Dedifferentiated amniotic fluid mesenchymal stem cell (primary cell): ENCODE results near the gene SEPTIN12.
A peak's percentile ranks its signal among the peaks of the same experiment; 100 is the strongest.
"Not testable (repeated sequence)": the region's sequence is repeated elsewhere in the genome, so short reads cannot be mapped to it uniquely, and the experiment has no call there.

Experiments used
- DNase-seq: peaks from one replicate; pipeline ENCODE4 v3.0.0-alpha.2; 2016; ENCODE audit errors: extremely low spot score

The SEPTIN12 gene

DNA sequence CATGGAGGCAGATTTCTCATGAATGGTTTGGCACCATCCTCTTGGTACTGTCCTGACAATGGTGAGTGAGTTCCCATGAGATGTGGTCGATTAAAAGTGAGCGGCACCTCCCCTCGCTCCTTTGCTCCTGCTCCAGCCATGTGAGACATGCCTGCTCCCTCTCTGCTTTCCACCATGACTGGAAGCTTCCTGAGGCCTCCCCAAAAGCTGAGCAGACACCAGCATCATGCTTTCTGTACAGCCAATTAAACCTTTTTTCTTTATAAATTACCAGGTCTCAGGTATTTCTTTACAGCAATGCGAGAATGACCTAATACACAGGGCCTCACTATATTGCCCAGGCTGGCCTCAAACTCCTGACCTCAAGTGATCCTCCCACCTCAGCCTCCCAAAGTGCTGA, 33.3 kb downstream of the SEPTIN12 start:
- DNase-seq: no peak

- no peak for DNase-seq
Measured at GRCh38 chr16:4753227-4753626, 34.9 kb downstream of the SEPTIN12 start.

GRCh38 chr16:4752351-4753100, 35.6 kb downstream of the SEPTIN12 start:
- DNase-seq: no peak

DNA sequence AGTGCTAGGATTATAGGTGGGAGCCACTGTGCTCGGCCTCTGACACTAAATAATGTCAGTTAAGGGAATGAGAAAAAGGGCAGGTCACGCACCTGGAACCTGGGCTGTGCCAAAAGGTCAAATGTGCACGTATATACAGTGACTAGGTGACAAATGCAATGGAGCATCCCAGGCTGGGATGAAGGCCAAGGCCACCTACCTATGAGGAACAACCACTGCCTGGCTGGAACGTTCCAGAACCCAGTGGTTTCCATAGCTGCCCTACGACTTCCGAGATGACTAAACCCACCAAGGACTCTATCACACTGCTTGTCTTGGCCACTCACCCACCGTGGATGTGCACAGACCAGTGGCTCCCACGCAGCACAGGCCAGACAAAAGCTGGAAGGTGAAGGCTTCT, 37.2 kb downstream of the SEPTIN12 start:
- DNase-seq: no peak

DNA sequence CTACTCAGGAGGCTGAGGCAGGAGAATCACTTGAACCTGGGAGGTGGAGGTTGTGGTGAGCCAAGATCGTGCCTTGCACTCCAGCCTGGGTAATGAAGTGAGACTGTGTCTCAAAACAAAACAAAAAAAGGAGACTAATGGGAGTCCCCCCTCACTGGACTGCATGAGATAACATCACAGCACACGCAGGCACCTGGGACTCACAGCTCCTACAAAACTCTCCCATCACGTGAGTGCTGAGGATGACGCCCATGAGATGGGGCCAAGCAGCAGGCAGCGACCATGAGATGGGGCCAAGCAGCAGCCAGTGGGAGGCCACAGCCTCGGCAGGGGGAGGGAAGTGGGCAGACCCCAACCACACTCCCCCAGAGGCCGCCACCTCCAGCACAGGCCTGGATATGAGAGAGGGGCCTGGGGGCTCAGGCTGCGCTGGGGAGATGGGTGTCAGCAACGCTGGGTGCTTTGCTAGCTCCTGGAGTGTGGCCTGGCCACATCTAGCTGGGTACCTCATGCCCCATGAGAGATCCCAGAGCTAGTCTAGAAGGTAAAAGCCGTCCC, 38.4 kb downstream of the SEPTIN12 start:
- DNase-seq: no peak

DNA sequence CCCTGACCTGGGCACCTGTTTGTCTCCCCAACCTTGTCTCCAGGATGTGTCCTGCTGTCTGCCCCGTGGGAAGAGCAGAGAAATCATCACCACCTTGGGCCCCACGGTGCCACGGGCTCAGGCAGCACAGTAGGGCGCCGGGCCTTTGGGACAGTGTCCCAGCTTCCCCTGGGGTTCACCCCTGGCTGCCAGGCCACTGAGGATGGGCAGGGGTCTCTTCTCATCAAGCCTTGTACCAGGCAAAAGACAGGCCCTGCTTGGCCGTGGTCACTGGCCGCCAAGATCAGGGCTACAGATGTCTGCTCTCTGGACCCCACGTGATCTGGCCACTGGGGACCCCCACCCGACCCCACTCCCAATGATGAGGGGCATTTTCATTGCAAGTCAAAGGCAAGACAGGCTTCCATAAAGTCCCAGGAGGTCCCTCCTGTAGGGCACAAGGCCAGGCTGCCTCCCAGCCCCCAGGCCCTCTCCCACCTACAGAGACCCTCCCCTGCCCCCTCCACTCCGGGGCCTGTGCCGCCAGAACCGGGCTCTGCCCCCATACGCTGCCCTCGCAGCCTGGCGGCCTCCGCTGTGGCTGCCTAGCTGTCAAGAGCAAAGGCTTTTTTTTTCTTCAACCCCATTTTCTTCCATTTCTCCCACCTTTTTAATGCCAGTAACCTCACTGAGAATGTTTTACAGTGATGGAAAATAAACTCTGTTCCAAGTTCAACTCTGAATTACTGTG, 39.3 kb downstream of the SEPTIN12 start:
- no peak for DNase-seq

GRCh38 chr16:4747906-4748681, 40.1 kb downstream of the SEPTIN12 start:
- DNase-seq: no peak

- DNase-seq: no peak
Measured at GRCh38 chr16:4746991-4747574, 41.1 kb downstream of the SEPTIN12 start.

GRCh38 chr16:4746215-4746614, 41.9 kb downstream of the SEPTIN12 start:
- no peak for DNase-seq

- no peak for DNase-seq
Measured at GRCh38 chr16:4745274-4745569, 42.9 kb downstream of the SEPTIN12 start.

GRCh38 chr16:4744555-4745273, 43.4 kb downstream of the SEPTIN12 start:
- no peak for DNase-seq

DNA sequence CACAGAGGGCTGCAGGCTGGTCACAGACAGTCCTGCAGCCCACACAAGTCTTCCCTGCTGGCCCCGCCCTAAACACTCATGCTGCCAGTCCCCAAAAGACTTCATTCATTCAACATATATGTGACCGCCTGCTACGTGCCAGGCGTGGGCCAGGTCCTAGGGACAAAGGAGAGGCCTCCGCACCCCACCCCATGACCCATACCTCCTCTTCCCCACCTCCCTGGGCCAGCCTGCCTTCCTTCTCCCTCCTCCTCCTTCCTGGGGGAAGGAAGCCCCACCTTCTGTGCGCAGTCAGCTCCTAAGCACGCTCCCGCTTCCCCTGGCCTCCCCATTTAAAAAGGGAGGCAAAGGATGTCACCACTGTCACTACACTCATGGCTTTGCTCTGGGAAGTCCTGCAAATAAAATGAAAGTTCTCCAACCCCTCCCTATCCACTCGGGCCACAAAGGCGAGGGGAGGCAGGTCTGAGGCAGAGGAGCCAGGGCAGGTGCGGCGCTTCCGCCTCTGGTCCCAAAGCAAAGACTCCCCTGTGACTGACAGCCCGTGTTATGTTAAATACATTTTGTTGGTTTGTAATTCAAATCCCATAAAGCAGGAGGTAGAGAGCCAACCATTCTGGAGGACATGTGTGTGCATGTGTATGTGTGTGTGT, 44.8 kb downstream of the SEPTIN12 start:
- DNase-seq: no peak

DNA sequence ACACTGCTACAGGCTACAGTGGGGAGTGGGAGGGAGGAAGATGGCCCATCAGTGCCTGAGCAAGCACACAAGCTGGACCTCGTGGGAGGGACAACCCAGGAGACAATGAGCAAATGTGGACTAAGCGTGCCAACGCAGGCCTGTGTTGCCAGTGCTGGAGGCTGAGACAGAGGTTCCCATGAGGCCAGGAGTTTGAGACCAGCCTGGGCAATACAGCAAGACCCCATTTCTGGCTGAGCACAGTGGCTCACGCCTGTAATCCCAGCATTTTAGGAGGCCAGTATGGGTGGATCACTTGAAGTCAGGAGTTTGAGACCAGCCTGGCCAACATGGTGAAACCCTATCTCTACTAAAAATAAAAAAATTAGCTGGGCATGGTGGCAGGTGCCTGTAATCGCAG, 49.8 kb downstream of the SEPTIN12 start:
- DNase-seq: not testable (repeated sequence)

GRCh38 chr16:4737545-4737944, 50.6 kb downstream of the SEPTIN12 start:
- no peak for DNase-seq

GRCh38 chr16:4736546-4736945, 51.6 kb downstream of the SEPTIN12 start:
- DNase-seq: no peak

GRCh38 chr16:4734730-4735535, 53.2 kb downstream of the SEPTIN12 start:
- peak; percentile 62 for DNase-seq

- peak; percentile 98 for DNase-seq
Measured at GRCh38 chr16:4734063-4734729, 53.9 kb downstream of the SEPTIN12 start, which contains the start of the genes ANKS3 and DNAAF8. ANKS3 (minus strand) TSS chr16:4734271; CDS start chr16:4730149, 4,122 bp downstream. DNAAF8 (plus strand) TSS chr16:4734537; CDS start chr16:4736515, 1,978 bp downstream.

DNA sequence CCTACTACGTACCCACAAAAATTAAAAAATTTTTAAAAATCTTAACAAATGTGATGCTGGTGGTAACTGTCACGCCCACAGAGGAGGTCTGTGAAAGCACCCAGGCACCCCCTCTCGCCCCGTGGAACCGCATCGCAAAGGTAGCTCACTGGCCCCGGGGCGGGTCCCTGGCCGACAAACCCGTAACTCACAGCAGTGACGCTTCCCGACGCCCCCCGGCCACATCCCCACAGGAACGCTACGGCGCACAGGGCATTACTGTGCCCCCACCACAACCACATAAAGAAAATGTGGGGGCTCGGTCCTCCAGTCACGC, 54.4 kb downstream of the SEPTIN12 start:
- no peak for DNase-seq

DNA sequence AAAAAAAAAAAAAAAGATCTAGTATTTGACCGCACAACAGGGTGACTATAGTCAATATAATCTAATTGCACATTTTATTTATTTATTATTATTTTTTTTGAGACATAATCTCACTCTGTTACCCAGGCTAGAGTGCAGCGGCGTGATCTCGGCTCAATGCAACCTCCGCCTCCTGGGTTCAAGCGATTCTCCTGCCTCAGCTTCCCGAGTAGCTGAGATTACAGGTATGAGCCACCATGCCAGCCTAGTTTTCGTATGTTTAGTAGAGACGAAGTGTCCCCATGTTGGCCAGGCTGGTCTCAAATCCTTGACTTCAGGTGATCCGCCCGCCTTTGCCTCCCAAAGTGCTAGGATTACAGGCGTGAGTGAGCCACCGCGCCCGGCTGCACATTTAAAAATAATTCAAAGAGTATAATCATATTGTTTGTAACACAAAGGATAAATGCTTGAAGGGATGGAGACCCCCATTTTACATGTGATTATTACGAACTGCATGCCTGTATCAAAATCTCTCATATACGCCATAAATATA, 54.9 kb downstream of the SEPTIN12 start:
- DNase-seq: no peak
